Ureter (tissue), 1 donor: ENCODE results near the gene TM7SF3. TPM values are rescaled to one million over a fixed set of nuclear protein-coding genes. Genes with fewer than 3 reads are reported as not detected.
A peak's percentile ranks its signal among the peaks of the same experiment; 100 is the strongest.
"Not testable (repeated sequence)": the region's sequence is repeated elsewhere in the genome, so short reads cannot be mapped to it uniquely, and the experiment has no call there.

ENCODE experiments used
- DNase-seq: peaks from one replicate; pipeline ENCODE4 v3.0.0-alpha.2; 2020; ENCODE audit warnings: low spot score
- total RNA-seq: library from RNA; stranded (reverse); gene quantifications from one replicate; pipeline ENCODE4 v1.2.4, GENCODE V29; 2023
- donor health status: DM: yes; HTN: yes; CAD: no.

TM7SF3 gene
- total RNA-seq, 1 donor from 2014 or later = 92.9 TPM

- no peak for DNase-seq
These were observed 35.4 kb downstream of the TM7SF3 start for GRCh38 chr12:26978801-26979200.

- DNase-seq = no peak
These were observed 37.5 kb downstream of the TM7SF3 start for GRCh38 chr12:26976687-26977086.

GRCh38 chr12:26971963-26972362 is 42.2 kb downstream of the TM7SF3 start:
- no peak for DNase-seq

- no peak for DNase-seq
These were observed 44.0 kb downstream of the TM7SF3 start for GRCh38 chr12:26970136-26970535.

GRCh38 chr12:26966842-26967241 is 47.3 kb downstream of the TM7SF3 start:
- DNase-seq = no peak

GRCh38 chr12:26963413-26963812 is 50.8 kb downstream of the TM7SF3 start:
- DNase-seq = no peak

GRCh38 chr12:26961803-26962202 is 52.4 kb downstream of the TM7SF3 start:
- no peak for DNase-seq

GRCh38 chr12:26961391-26961790 is 52.8 kb downstream of the TM7SF3 start:
- DNase-seq = not testable (repeated sequence)

GRCh38 chr12:26954027-26954426 is 60.2 kb downstream of the TM7SF3 start:
- no peak for DNase-seq

GRCh38 chr12:26953447-26953846 is 60.7 kb downstream of the TM7SF3 start:
- no peak for DNase-seq

GRCh38 chr12:26948309-26948708 is 65.9 kb downstream of the TM7SF3 start:
- no peak for DNase-seq

- DNase-seq = no peak
These were observed 73.0 kb downstream of the TM7SF3 start for GRCh38 chr12:26941215-26941594.

GRCh38 chr12:26940516-26941214 is 73.5 kb downstream of the TM7SF3 start:
- no peak for DNase-seq

GRCh38 chr12:26939953-26940352 is 74.2 kb downstream of the TM7SF3 start:
- DNase-seq = no peak

GRCh38 chr12:26939192-26939832 is 74.9 kb downstream of the TM7SF3 start:
- DNase-seq = no peak

- no peak for DNase-seq
These were observed 75.5 kb downstream of the TM7SF3 start for GRCh38 chr12:26938701-26939062.

GRCh38 chr12:26937863-26938700 is 76.1 kb downstream of the TM7SF3 start, which contains the start of the genes FGFR1OP2 and INTS13:
TSS of gene FGFR1OP2 (plus strand) at chr12:26938470. CDS start at chr12:26954159, 15,689 bp downstream.
TSS of gene INTS13 (minus strand) at chr12:26937981. CDS start at chr12:26936803, 1,178 bp downstream.
- peak; percentile 99 for DNase-seq

GRCh38 chr12:26937443-26937862 is 76.7 kb downstream of the TM7SF3 start:
- DNase-seq = no peak

GRCh38 chr12:26936559-26937442 is 77.4 kb downstream of the TM7SF3 start:
- no peak for DNase-seq

GRCh38 chr12:26935636-26936378 is 78.4 kb downstream of the TM7SF3 start:
- DNase-seq = no peak

GRCh38 chr12:26929590-26929989 is 84.6 kb downstream of the TM7SF3 start:
- no peak for DNase-seq
